Measurements from ENCODE around the gene TAGAP.

The TAGAP gene

GRCh38 chr6:159059885-159060506 lies 15.2 kb upstream of the TAGAP start:
- no peak overlapping the region for H3K4me3 ChIP-seq (ENCODE audit: low read depth, low read length)
- no peak for DNase-seq (ENCODE audit: low read depth, low spot score)
- TF ChIP-seq CTCF (IDR thresholded peaks at IDR 0.05; ENCODE audit: insufficient read depth, low read length, missing control alignments) = no peak
- CTCF ChIA-PET = no interaction called here
- POLR2A ChIA-PET = no interaction called here

- H3K4me3 ChIP-seq (ENCODE audit: low read depth, low read length) = no peak overlapping the region
- POLR2A ChIA-PET = no interaction called here
- CTCF ChIA-PET = no interaction called here
- no peak for DNase-seq (ENCODE audit: low read depth, low spot score)
- TF ChIP-seq CTCF (IDR thresholded peaks at IDR 0.05; ENCODE audit: insufficient read depth, low read length, missing control alignments) = no peak
Observed at GRCh38 chr6:159059141-159059540, 14.3 kb upstream of the TAGAP start.

- DNase-seq (ENCODE audit: low read depth, low spot score) = no peak
- ChIA-PET CTCF (interaction anchor here (3.6 kb wide), 1 partner anchor 14 kb away, joined by 20 read pairs; no protein-coding TSS in a partner anchor), POLR2A (no interaction called here)
- H3K4me3 ChIP-seq (ENCODE audit: low read depth, low read length) = no peak overlapping the region
- TF ChIP-seq CTCF (IDR thresholded peaks at IDR 0.05; ENCODE audit: insufficient read depth, low read length, missing control alignments) = no peak
Observed at GRCh38 chr6:159056899-159057298, 12.1 kb upstream of the TAGAP start.

GRCh38 chr6:159056432-159056831 lies 11.6 kb upstream of the TAGAP start:
- ChIA-PET CTCF (interaction anchor here (3.6 kb wide), 1 partner anchor 14 kb away, joined by 20 read pairs; no protein-coding TSS in a partner anchor), POLR2A (no interaction called here)
- TF ChIP-seq CTCF (IDR thresholded peaks at IDR 0.05; ENCODE audit: insufficient read depth, low read length, missing control alignments) = no peak
- no peak for DNase-seq (ENCODE audit: low read depth, low spot score)
- H3K4me3 ChIP-seq (ENCODE audit: low read depth, low read length) = no peak overlapping the region

GRCh38 chr6:159056003-159056402 lies 11.2 kb upstream of the TAGAP start:
- no peak for DNase-seq (ENCODE audit: low read depth, low spot score)
- H3K4me3 ChIP-seq (ENCODE audit: low read depth, low read length) = no peak overlapping the region
- no peak for TF ChIP-seq CTCF (IDR thresholded peaks at IDR 0.05; ENCODE audit: insufficient read depth, low read length, missing control alignments)
- ChIA-PET POLR2A (no interaction called here), CTCF (interaction anchor here (3.6 kb wide), 1 partner anchor 14 kb away, joined by 20 read pairs; no protein-coding TSS in a partner anchor)

GRCh38 chr6:159053781-159054398 lies 9.1 kb upstream of the TAGAP start:
- H3K4me3 ChIP-seq (ENCODE audit: low read depth, low read length) = no peak overlapping the region
- no peak for TF ChIP-seq CTCF (IDR thresholded peaks at IDR 0.05; ENCODE audit: insufficient read depth, low read length, missing control alignments)
- DNase-seq (ENCODE audit: low read depth, low spot score) = no peak
- POLR2A ChIA-PET = no interaction called here
- CTCF ChIA-PET = interaction anchor here (0.9 to 5.2 kb wide), 4 partner anchors 10 to 424 kb away, joined by 3 to 40 read pairs (median 4); no protein-coding TSS in a partner anchor

All from AG04449 (cell line).